GM10266 (cell line): ENCODE measurements around the gene IL1RL1.

Experiments used
- DNase-seq: peaks from one replicate; pipeline ENCODE4 v3.0.0; 2012; ENCODE audit errors: extremely low spot score
- CTCF ChIP-seq: IDR thresholded peaks from 2 replicates; pipeline ENCODE4 v1.5.1; 2012; ENCODE audit warnings: mild to moderate bottlenecking, low read depth; ENCODE audit not compliant: control insufficient read depth, insufficient read depth; ENCODE audit errors: missing control alignments

IL1RL1 gene

DNA sequence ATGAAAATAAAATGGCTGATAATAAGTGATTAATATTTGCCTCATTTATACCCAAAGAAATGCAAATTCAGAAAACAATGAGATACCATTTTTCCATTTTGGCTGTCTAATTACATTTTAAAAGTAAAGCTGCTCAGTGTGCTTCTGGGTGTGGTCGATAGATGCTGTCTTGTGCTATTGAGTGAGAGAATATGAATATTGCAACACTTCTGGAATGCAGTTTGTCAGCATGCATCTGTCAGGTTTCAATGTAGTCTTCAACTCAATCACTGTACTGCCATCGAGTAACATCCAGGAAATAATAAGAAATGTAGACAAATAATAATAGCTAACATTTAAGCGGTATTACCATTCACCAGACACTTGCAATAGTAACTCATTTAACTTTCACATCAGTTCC, 48.2 kb downstream of the IL1RL1 start:
- no peak for TF ChIP-seq CTCF
- DNase-seq = no peak

GRCh38 chr2:102361632-102362241, 50.4 kb downstream of the IL1RL1 start:
- no peak for DNase-seq
- TF ChIP-seq CTCF = no peak

GRCh38 chr2:102365763-102366162, 54.4 kb downstream of the IL1RL1 start:
- no peak for TF ChIP-seq CTCF
- DNase-seq = no peak

DNA sequence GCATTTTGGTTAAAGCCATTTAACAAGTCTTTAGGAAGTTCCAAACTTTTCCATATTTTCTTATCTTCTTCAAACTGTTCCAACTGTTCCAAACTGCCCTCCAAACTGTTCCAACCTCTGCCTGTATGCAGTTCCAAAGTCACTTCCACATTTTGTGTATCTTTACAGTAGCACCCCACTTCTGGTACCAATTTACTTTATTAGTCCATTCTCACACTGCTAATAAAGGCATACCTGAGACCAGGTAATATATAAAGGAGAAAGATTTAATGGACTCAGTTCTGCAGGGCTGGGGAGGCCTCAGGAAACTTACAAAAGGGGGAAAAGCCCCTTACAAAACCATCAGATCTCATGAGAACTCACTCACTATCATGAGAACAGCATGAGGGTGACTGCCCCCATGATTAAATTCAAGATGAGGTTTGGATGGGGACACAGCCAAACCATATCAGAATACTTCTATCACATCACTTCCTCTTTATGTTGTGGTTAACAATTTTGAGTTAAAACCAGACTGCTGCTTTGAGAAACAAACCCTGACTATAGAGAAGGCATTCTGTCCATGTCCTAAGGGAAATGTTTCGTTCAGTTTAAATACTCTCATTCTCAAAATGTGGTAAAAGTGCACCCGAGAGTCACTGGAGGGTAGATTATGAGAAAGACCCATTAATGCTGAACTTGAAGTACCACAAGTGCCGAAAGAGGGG, 55.2 kb downstream of the IL1RL1 start:
- DNase-seq = peak; percentile 38
- TF ChIP-seq CTCF = no peak

- TF ChIP-seq CTCF = no peak
- DNase-seq = peak; percentile 55
These were observed 56.1 kb downstream of the IL1RL1 start for GRCh38 chr2:102367331-102367971.

- no peak for DNase-seq
- TF ChIP-seq CTCF = no peak
These were observed 57.2 kb downstream of the IL1RL1 start for GRCh38 chr2:102368461-102369109.
